ACC112 (cell line): ENCODE data around the gene CBLL1.

Experiments
- H2AFZ ChIP-seq: fragments of 200-600 bp; sonication (generic); one replicate; pipeline ENCODE4 v1.6.0; 2017; ENCODE audit warnings: antibody characterized with exemption, low read length; ENCODE audit not compliant: unreplicated experiment
- H3K27ac ChIP-seq: fragments of 200-600 bp; sonication (generic); 2 replicates; pipeline ENCODE4 v1.5.1; 2014; ENCODE audit warnings: low read depth, mild to moderate bottlenecking, antibody characterized with exemption, low read length, moderate library complexity
- H3K27me3 ChIP-seq: fragments of 200-600 bp; sonication (generic); 2 replicates; pipeline ENCODE4 v1.6.1; 2014; ENCODE audit warnings: mild to moderate bottlenecking, antibody characterized with exemption, low read length, moderate library complexity, mixed read lengths; ENCODE audit not compliant: insufficient read depth
- H3K36me3 ChIP-seq: fragments of 200-600 bp; sonication (generic); 2 replicates; pipeline ENCODE4 v1.6.1; 2016; ENCODE audit warnings: mild to moderate bottlenecking, antibody characterized with exemption, low read length, moderate library complexity, mixed read lengths; ENCODE audit not compliant: insufficient read depth
- H3K4me1 ChIP-seq: fragments of 200-600 bp; sonication (generic); one replicate; pipeline ENCODE4 v1.6.1; 2016; ENCODE audit warnings: low read length, mixed read lengths; ENCODE audit not compliant: insufficient read depth, unreplicated experiment, control insufficient read depth
- H3K4me3 ChIP-seq: fragments of 200-600 bp; sonication (generic); 2 replicates; pipeline ENCODE4 v1.5.1; 2014; ENCODE audit warnings: mild to moderate bottlenecking, low read depth, low read length
- H3K79me2 ChIP-seq: fragments of 200-600 bp; sonication (generic); one replicate; pipeline ENCODE4 v1.6.0; 2016; ENCODE audit warnings: low read length; ENCODE audit not compliant: control insufficient read depth, unreplicated experiment, insufficient read depth

CBLL1 gene, protein sequence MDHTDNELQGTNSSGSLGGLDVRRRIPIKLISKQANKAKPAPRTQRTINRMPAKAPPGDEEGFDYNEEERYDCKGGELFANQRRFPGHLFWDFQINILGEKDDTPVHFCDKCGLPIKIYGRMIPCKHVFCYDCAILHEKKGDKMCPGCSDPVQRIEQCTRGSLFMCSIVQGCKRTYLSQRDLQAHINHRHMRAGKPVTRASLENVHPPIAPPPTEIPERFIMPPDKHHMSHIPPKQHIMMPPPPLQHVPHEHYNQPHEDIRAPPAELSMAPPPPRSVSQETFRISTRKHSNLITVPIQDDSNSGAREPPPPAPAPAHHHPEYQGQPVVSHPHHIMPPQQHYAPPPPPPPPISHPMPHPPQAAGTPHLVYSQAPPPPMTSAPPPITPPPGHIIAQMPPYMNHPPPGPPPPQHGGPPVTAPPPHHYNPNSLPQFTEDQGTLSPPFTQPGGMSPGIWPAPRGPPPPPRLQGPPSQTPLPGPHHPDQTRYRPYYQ

DNA sequence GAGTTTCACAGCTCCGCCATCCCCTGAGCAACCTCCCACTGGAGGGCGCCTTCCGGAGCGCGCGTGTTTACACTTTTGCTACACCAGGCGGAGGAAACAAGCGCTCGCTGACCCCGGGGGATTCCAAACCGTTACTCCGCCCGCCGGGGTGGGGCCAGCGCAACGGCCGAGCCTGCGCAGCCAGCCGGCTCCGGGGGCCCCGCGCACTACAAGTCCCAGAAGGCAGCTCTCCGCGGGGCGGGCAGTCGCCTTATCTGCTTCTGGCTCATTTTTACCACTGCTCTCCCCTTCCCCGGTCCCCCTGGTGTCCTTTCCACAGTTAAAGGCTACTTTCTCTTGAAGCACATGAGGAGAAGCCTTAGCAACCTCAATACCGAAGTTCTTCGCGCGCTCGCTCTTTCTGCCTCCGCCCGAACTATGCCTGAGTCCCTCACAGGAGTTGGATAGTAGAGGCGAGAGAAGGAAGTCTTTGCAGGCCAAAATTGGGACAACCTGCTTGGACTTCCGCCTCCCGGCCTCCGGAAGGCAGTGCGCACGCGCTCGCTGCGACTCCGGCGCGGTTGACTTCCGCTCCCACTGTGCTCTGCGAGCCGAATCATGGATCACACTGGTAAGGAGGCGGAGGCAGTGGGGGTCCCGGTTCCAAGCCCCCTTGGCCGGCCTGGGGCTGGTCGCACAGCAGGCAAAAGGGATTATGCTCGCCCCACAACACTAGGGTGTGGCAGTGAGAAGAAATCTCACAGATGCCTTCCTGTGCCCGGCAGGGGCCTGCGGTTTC, at the start of gene CBLL1:
TSS of gene CBLL1 (plus strand) at position 576 of the 778 bp plus-strand sequence. CDS start at position 598, 22 bp downstream.
- H3K4me1 ChIP-seq = peaks cover 33% of the 10 kb centered on the region
- H3K4me3 ChIP-seq = peak within 1 kb of the TSS; percentile 86
- peak within 1 kb of the TSS; percentile 91 for H3K27ac ChIP-seq
- H2AFZ ChIP-seq = peak within 1 kb of the TSS; percentile 91
- peaks cover 1% of the 10 kb centered on the region for H3K36me3 ChIP-seq
- no peaks in the 10 kb centered on the region for H3K27me3 ChIP-seq
- peaks cover 48% of the 10 kb centered on the region for H3K79me2 ChIP-seq

DNA sequence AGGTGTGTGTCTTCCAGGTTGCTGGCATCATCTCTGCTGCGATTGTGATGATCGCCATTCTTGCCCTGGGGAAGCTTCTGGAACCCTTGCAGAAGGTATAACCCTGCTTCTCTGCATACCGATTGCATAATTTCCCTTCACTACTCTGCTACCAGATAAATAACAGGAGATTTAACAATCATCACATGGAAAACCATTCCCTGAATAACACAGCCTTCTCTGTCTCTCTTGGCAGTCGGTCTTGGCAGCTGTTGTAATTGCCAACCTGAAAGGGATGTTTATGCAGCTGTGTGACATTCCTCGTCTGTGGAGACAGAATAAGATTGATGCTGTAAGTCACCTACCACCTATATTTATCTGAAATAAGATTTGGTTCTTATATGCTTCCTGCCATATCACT, 49.6 kb upstream of the CBLL1 start:
- Histone ChIP-seq H3K27ac (no peak overlapping the region), H3K36me3 (no peaks in the 10 kb centered on the region), H3K4me3 (no peak overlapping the region), H2AFZ (no peak overlapping the region), H3K27me3 (no peaks in the 10 kb centered on the region), H3K79me2 (no peaks in the 10 kb centered on the region), H3K4me1 (peaks cover 30% of the 10 kb centered on the region)

DNA sequence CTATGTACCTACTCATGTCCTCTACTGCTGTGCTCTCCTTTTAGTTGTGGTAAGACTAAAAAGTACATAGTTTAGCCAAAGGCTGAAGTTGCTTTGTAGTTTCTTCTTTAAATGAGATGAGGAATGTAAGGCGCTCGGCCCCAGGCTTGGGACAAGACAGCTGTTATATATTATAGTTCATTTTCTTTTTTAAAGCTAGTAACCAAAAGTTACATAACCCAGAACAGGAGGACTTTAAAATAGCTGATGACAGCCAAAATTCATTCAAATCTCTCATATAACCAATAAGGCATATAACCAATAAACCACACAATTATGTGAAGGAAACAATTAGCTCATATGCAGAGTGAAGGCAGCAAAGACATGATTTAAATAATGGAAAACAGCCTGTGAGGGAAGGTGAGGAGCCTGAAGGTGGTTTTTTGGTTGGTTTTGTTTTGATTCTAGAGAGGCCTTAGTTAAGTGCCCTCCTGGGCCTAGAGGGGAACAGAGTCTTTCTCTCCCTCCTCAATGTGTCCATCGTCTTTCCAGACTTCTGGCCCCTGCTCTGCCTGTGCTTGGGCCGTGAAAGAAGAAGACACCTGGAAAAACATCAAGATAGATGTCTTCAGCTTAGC, 47.5 kb upstream of the CBLL1 start:
- no peaks in the 10 kb centered on the region for H3K79me2 ChIP-seq
- no peak overlapping the region for H3K4me3 ChIP-seq
- no peak overlapping the region for H3K27ac ChIP-seq
- H3K4me1 ChIP-seq = peaks cover 20% of the 10 kb centered on the region
- no peak overlapping the region for H2AFZ ChIP-seq
- H3K36me3 ChIP-seq = no peaks in the 10 kb centered on the region
- H3K27me3 ChIP-seq = no peaks in the 10 kb centered on the region

DNA sequence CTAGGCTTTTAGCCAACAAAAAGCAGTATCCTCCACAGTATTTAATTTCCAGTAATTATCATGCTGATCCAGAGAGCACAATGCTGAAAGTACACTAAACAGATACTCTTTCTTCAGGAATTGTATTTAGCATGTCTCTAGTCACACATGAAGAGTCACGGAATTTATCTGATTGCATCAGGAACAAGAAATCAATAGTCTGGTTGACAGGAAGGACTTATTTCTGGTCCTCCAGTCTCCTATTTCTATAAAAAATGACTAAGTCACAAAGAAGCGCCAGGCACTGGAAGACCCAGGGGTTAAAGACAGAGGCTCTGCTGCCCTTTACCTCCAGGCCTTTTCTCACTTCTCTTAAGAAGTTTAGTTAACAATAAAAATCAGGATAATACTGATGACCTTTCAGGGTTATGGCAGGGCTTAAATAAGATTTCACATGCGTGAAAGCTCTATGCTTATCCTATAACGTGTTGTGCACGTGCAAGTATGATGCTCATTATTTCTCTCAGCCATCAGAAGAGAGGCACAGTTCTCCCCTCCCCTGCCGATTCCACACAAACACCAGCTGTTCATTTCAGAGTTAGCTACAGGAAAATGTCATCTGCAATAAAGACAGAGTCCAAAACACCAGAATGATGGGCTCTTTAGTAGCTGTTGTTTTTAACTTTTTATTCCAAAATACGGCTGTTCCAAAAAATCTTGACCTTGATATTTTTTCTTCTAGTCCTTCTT, 46.5 kb upstream of the CBLL1 start:
- Histone ChIP-seq H3K79me2 (no peaks in the 10 kb centered on the region), H3K27ac (no peak overlapping the region), H3K27me3 (no peaks in the 10 kb centered on the region), H3K4me1 (peaks cover 12% of the 10 kb centered on the region), H3K36me3 (no peaks in the 10 kb centered on the region), H2AFZ (no peak overlapping the region), H3K4me3 (no peak overlapping the region)

DNA sequence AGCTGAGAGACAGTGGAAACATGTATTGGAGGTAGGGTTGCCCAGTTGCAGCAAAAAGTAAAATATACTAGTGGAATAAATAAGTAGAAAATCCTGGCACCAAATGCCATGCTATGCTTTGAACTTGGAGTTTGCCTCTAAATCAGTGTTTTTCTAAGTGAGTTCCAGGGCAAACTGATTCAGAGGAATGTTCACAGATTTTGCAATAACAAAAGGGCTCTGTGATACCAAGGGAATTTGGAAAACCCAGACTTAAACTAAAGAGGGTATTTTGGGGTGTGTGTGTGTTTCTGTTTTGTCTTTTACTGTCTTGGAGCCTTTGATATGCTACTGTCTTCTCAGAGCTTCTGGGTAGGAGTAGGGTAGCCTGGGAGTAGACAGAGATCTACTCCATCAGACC, 43.4 kb upstream of the CBLL1 start:
- no peaks in the 10 kb centered on the region for H3K4me1 ChIP-seq
- no peaks in the 10 kb centered on the region for H3K36me3 ChIP-seq
- H3K4me3 ChIP-seq = no peak overlapping the region

DNA sequence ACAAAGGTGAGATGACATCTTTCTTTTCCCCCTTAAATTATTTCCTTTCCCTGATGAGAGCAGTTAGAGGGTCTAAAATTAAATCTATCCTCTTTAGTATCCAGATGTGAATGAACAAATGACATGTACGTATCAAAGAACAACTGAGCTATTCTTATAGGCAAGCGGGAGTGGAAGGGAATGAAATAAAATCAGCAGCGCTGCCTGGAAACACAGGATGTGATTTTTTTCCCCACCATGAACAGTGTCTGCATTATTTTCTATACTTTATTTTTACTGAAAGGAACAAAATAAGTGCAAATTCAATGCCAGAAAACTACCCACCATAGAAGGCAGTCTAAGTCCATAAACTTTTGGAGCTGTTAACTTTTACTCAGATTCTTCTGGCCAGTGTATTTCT, 42.8 kb upstream of the CBLL1 start:
- no peak overlapping the region for H3K4me3 ChIP-seq
- H2AFZ ChIP-seq = no peak overlapping the region
- no peaks in the 10 kb centered on the region for H3K36me3 ChIP-seq
- H3K27ac ChIP-seq = no peak overlapping the region
- no peaks in the 10 kb centered on the region for H3K4me1 ChIP-seq
- no peaks in the 10 kb centered on the region for H3K79me2 ChIP-seq
- no peaks in the 10 kb centered on the region for H3K27me3 ChIP-seq

More for the DNA sequence above, 43.4 kb upstream of the CBLL1 start:
- H3K27me3 ChIP-seq = no peaks in the 10 kb centered on the region
- H3K27ac ChIP-seq = no peak overlapping the region
- no peaks in the 10 kb centered on the region for H3K79me2 ChIP-seq
- no peak overlapping the region for H2AFZ ChIP-seq

DNA sequence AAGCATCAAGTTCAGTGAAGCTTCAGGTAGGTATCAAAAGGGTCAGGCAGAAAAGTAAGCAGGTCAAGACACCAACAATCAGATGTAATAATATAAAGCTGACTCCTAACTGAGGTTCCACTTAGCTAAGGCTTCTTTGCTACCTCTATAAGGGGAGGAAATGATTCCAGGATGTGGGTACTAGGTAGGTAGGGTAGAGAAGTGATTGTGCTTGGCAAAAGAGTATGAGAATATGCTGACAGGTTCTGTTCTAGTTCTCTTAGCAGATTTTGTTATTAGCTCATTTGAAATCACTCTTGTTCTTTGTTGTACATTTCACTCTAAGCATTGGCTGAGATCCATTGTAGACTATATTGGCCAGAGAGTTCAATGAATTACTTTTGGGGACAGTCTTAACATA, 40.7 kb upstream of the CBLL1 start:
- no peaks in the 10 kb centered on the region for H3K79me2 ChIP-seq
- no peak overlapping the region for H2AFZ ChIP-seq
- no peak overlapping the region for H3K27ac ChIP-seq
- no peaks in the 10 kb centered on the region for H3K4me1 ChIP-seq
- no peaks in the 10 kb centered on the region for H3K36me3 ChIP-seq
- H3K4me3 ChIP-seq = no peak overlapping the region
- H3K27me3 ChIP-seq = no peaks in the 10 kb centered on the region

DNA sequence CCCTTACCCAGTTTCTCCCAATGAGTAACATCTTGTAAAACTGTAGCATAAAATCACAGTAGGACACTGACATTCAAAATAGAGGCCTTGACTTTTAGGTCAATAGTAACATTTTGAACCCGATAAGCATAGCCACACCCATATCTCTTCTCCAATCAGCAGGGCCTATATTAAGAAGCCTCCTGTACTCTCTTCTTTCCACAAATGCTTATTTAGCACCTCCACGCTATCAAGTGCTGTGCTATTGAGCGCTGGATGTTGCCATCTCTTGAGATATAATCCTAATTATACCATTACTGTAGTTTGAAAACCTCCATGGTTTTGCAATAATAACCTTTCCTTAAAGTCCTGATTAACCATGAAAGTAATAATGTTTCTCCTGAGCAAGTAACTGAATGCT, 40.1 kb upstream of the CBLL1 start:
- Histone ChIP-seq H3K4me3 (no peak overlapping the region), H3K4me1 (no peaks in the 10 kb centered on the region), H3K36me3 (no peaks in the 10 kb centered on the region), H2AFZ (no peak overlapping the region), H3K27ac (no peak overlapping the region), H3K79me2 (no peaks in the 10 kb centered on the region), H3K27me3 (no peaks in the 10 kb centered on the region)

DNA sequence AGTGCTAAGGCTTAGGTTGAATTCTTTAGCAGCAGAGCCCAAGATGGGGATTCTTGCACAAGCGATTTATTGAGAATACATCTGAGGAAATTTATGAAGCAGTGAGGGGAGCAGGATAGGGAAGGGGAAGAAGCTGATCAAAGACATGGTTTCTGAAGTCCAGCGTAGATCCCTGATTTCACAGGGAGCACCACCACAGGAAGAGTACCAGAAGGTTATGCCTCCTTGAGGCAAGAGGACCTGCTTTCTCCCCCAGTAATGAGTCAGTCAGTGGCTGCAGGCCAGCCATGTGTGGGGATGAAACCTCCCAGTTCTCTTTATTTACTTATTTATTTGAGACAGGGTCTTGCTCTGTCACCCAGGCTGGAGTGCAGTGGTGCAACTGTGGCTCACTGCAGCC, 35.0 kb upstream of the CBLL1 start:
- Histone ChIP-seq H3K4me3 (no peak overlapping the region), H2AFZ (no peak overlapping the region), H3K27me3 (no peaks in the 10 kb centered on the region), H3K27ac (no peak overlapping the region), H3K4me1 (no peaks in the 10 kb centered on the region), H3K36me3 (no peaks in the 10 kb centered on the region), H3K79me2 (no peaks in the 10 kb centered on the region)

DNA sequence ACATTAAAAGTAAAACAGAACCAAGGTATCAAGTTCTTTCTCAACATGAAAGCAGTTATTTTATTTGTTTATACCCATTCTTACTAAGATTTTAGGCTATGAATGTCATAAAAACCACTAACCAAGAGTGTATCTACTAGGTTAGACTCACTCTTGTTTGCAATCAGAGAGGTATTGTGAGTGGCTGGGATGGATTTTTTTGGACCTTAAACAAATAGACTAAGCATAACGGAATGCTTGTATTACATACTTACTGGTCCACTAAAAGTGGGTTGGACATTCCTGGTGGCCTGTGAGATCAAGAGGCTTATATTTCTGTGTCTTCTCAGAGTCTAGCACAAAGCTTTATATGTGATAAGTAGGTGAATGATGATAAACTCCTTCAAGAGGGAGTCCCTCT, 32.6 kb upstream of the CBLL1 start:
- no peaks in the 10 kb centered on the region for H3K79me2 ChIP-seq
- H2AFZ ChIP-seq = no peak overlapping the region
- no peak overlapping the region for H3K27ac ChIP-seq
- H3K4me1 ChIP-seq = peaks cover 6% of the 10 kb centered on the region
- H3K4me3 ChIP-seq = no peak overlapping the region
- no peaks in the 10 kb centered on the region for H3K27me3 ChIP-seq
- H3K36me3 ChIP-seq = no peaks in the 10 kb centered on the region
